ENCODE data around the gene NLRC5.
"Not testable (repeated sequence)": the region's sequence is repeated elsewhere in the genome, so short reads cannot be mapped to it uniquely, and the experiment has no call there.

Gene NLRC5

DNA sequence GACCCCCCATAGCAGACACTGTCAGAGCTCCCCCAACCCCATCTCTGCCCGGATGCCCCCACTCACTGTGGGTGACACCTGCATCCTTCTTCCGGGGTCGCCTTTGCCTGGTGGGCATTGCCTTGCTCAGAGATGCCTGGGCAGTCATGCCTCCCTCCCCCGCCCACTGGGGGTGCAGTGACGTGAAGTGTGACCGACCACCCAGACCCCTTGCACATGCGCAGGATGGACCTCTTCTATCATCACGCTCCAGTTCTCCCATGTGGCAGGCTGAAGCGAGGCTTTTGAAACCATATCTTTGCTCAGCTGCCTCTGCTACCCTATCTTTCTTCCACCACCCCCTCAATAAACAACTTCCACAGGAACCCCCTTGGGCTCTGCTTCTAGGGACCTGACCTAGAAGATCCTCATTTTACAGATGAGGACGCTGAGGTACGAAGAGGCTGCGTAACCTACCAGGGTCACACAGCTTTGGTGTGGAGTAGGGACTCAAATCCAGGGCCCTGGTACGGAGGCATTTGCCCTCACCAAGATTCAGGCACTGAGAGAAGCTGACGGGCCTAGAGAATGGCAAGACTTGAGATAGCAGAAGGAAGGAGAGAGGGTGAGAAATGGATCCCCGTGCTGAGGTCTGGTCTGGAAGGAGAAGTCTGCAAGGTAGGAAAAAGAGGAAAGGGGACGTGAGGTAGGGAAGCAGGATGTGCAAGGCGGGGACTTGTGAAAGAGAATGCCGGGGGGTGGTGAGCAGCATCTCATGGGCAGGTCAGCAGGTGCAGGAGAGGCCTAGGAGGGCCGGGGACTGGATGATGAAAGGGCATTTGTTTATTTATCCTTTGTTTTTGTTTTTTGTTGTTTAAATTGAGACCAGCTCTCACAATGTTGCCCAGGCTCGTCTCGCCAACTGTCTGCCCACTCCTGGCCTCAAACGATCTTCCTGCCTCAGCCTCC lies 14.4 kb downstream of the NLRC5 start:
- DNase-seq: no peak

DNA sequence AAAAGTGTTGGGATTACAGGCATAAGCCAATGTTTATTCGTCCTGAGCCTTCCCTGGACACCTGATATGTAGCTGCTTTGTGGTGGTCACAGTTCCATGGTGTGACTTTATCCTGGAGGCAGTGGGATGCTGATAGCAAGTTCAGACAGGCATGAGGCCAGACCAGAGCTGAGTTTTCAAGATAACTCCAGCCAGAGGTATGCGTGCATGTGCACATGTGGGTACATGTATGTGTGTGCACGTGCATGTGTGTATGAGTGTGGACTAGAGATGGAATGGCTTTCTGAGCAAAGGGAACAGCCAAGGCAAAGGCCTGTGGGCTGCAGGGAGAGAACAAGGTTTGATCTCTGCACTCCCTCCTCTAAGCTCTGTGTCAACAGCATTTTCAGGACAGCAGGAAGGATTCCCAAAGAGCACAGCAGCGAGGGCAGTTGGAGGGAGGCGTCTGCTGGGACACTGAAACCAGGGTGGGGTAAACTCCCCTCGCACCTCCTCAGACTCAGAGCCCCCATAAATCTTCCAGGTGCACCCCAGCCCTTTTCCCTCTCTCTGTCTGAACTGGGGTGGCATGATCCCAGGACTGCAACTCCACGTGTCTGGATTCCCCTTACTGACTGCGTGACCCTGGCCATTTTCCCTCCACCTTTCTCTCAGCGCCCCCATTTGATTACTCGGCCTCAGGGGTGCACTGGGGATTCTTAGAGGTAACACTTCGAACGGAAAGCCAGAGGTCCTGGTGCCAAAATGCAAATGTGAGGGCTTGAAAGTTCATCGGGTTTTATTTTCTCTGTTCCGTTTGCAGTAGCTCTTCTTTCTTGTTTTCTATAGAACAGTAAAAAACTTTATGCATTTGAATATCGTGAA lies 15.3 kb downstream of the NLRC5 start:
- DNase-seq: no peak

DNA sequence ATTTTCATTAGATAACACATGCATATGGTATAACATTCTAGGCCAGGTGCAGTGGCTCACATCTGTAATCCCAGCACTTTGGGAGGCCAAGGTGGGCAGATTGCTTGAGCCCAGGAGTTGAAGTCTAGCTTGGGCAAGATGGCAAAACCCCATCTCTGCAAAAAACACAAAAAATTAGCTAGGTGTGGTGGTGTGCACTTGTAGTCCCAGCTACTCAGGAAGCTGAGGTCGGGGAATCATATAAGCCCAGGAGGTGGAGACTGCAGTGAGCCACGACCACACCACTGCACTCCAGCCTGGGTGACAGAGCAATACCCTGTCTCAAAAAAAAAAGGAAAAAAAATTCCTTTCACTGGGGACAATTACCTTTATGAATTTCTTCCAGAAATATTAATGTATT lies 16.2 kb downstream of the NLRC5 start:
- not testable (repeated sequence) for DNase-seq

DNA sequence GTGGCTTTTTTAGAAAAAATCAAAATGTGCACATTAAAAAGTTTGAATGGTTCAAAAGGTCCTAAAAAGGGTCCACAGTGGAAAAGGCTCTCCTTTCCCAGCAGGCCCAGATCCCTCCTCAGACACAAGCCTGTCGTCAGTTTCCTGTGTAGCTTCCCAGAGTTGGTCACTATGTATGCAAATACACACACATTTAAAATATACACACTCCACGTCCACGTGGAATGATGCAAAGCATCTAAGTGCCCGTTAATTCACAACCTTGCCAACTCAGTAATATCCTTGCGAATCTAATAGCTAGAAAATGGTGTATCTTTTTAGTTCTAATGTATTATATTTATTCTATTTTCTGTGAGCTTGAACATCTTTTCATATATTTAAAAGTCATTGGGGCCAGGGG lies 17.7 kb downstream of the NLRC5 start:
- no peak for DNase-seq

DNA sequence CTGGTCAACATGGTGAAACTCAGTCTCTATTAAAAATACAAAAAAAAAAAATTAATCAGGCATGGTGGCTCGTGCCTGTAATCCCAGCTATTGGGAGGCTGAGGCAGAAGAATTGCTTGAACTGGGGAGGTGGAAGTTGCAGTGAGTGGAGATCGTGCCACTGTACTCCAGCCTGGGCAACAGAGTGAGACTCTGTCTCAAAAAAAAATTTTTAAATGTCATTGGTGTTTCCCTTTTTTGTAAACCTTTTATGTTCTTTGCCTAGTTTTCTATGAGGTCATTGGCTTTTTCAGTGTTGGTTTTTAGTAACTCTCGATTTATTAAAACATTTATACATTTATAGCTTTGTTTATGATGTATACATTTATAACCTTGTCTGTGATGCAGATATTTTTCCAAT lies 18.2 kb downstream of the NLRC5 start:
- DNase-seq: no peak

DNA sequence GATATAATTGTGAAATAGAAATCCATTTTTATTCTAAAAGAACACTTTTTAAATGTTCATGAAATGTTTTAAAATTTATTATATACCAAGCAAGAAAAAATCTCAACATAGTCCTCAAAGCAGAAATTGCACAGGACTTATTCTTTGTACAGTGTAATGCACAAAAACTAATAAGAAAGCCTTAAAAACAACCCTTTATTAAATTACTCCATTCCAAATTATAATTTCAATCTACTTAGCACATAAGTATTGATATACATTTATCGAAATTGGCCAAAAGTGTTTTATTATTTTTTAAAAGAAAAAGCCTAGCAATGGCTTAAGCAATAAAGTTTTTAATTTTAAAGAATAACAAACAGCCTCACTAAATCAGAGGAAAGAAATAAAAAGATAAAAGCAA lies 19.1 kb downstream of the NLRC5 start:
- no peak for DNase-seq

DNA sequence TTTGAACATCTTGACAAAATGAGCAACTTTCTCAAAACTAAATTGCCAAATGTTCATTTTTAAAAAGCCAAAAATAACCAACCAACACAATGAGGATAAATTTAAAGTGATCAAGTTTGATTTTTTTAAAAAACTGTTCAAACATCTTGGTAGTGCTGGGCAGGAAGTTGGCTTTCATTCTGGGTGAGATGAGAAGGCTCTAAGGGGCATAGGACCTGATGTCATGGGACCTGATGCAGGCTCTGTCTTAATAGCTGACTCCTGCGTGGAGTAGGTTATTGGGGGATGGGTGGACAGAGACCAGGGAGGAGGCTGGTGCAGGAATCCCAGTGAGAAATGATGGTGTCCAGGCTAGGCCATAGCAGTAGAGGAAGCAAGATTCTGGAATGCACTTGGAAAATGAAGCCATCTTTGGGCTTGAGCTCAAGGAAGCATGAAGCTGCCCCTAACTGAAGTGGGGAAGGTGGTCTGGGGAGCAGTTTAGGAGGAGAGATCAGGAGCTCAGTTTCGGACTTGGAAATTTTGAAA lies 20.4 kb downstream of the NLRC5 start:
- DNase-seq: no peak

DNA sequence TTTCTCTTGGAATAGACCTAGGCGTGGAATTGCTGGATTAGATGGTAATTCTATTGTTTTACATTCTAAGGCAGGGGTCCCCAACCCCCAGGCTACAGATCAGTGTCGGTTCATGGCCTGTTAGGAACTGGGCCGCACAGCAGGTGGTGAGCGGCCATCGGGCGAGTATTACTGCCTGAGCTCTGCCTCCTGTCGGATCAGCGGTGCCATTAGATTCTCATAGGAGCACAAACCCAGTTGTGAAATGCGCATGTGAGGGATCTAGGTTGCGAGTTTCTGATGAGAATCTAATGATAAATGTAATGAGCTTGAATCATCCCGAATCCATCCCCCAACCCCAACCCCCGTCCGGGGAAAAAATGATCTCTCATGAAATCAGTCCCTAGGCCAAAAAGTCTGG lies 23.0 kb downstream of the NLRC5 start:
- no peak for DNase-seq

DNA sequence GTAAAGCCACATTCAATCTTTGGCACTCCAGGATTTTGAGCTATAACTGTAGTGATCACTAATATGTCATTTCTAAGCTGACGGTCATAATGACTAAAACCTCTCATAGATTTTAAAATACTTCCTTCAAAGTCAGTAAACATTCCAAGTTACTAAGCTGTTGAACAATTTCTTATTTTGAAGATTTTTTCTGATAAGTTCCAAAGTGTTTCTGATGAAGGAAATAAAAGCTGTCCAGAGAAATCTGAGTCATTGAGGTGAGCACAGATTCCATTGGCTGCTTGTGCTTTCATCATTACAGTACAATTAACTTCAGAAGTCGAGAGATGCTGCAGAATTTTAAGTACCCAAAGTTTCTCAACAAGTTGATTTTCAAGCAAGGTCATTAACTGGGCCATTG lies 23.9 kb downstream of the NLRC5 start:
- DNase-seq: no peak

DNA sequence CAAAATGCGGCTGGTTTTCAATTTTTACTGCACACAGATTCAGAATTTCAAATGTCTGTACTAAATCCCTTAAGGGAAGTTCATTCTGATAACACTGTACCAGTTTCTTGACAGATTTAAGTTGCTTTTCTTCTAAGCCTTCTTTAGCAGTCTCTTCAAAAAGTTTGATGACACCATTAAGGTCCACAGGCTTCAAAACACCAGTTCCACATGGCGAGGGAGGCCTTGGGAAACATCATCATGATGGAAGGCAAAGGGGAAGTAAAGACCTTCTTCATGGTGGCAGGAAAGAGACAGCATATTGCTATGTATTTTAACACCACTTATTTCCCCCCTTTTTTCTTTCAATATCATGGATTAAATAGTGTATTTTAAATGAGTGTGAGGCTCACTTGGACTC lies 24.5 kb downstream of the NLRC5 start:
- DNase-seq: no peak

DNA sequence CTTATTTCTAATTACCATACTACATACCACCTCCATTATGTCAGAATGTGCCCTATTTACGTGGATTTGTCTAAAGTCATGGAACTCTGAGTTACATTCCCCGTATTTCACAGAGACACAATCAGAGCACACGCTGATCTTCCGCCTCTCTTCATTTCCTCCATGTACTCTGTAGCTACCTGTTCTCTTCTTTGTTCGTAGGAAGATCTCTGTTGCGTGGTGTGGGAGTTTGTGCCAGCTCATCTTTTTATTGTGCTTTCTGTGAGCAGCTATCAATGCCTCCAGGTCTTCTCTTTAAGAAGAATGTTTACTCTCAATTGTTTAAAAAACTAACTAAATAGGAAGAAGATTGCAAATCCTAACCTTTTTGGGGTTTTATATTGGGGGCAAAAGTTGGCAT lies 26.9 kb downstream of the NLRC5 start:
- DNase-seq: no peak

DNA sequence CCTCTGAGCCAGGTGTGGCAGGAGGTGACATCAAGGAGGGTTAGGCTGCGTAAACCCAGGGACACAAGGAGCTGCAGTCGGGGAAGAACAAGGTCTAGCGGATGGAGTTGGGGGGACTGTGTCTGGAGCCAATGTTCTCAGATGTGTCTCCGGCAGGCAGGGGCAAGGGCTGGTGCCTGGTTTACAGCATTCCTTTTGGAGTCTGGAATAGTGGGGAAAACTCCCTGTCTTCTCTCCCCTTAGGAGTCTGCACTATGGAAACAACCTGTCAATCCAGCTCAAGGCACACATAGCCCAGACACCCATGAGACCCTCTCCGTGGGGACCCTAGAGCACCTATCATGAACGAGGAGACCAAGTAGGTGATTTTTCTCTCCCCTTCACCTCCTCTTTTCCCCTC lies 27.5 kb downstream of the NLRC5 start:
- no peak for DNase-seq

DNA sequence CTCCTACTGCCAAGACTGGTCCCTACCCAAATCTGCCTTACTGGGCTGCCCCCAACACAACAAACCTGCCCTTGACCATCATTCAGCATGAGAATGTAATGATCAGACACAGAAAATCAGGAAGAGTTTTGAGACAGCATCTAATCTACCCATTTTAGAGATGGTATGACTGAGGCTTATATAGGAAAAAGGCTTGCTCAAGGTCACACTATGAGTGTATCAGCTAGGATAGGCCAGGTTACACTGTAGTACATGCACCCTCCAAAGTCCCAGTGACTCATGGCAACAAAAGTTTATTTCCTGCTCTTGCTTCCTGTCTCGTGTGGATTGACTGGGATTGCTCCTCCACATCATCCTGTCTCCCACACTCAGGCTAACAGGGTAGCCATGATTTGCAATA lies 27.9 kb downstream of the NLRC5 start:
- DNase-seq: no peak

DNA sequence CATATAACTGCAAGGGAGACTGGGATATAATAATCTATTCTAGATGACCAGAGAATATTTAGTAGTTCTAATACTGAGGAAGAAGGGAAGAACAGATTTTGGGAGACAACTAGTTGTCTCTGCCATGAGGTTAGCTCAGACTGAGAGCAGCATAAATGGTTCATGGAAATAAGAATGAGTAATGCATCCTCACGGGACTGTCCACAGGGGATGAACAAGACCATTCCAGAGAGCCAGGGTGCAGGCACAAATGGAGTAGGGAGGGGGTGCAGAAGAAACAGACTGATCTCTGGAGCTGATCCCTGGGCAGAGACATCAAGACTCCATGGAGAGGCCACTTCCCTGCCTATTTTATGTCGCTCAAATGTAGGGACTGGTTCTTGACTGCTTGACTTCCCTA lies 30.4 kb downstream of the NLRC5 start:
- DNase-seq: no peak

DNA sequence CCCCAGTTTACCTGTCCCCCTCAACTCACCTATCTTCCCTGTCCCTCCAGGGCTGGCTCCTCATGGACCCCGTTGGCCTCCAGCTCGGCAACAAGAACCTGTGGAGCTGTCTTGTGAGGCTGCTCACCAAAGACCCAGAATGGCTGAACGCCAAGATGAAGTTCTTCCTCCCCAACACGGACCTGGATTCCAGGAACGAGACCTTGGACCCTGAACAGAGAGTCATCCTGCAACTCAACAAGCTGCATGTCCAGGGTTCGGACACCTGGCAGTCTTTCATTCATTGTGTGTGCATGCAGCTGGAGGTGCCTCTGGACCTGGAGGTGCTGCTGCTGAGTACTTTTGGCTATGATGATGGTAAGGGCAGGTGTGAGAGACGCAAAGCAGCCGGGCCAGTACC lies 31.3 kb downstream of the NLRC5 start:
- DNase-seq: no peak

DNA sequence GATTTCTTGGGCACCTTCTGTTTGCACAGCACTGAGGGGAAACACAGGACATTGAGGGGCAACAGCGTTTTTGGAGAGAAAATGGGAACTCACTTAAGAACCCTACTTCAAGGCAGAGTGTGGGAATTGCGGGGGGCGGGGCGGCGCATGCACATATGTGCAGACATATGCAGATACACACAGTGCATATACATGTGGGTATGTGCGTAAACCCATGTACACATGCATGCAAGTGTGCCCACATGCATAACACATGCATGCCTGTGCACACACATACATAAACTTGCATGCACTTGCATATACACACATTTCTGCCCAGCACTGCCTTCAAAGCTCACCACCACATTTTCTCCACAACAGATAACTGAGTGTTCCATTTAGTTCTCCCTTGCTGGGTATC lies 32.4 kb downstream of the NLRC5 start:
- no peak for DNase-seq

DNA sequence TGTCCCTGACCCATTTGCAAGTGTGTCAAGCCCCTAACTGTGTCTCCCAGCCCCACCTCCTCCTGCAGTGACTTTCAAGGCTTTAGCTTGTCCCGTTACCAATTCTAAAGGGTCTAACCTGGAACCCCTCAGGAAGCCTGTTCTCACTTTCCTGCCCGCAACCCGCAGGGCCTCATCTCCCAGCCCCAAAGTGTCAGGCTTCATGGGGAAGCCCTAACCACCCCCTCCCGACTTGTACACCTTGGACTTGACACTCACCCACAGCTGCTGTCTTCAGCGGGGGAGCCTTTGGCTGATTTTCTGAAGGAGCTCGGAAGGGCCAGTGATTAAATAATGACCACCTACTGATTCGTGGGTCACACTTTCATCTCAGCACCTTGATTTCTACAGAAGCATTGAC lies 33.1 kb downstream of the NLRC5 start:
- no peak for DNase-seq

DNA sequence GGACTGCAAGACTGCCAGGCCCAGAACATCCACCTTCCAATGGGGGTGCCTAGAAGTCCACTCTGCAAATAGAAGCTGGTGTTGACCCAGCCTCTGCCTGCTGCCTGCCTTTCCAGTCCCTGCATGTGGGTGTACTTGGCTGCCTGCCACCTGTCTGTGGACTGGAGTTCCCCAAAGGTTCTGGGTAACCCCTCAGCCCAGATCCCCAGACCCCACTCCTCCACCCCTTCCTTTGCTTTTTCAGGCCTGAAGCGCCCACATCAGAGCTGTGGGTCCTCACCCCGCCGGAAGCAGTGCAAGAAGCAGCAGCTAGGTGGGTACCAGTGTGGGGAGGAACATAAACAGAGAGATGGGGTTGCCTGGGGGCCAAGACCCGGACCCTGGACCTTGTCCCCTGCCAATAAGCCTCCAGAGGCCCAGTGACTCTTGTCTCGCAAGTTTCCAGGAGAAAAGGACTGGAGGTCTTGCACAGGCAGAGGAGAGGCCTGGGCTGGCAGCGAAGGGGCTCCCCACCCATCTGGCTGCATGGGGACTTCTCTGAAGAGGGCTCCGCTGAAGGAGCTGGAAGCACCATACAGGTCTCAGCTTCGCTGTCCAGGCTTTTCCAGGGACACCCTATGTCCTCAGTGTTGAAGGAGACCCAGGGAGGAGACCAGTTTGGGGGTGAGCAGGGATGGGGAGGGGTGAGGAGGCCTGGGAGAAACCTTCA lies 34.3 kb downstream of the NLRC5 start:
- DNase-seq: no peak

DNA sequence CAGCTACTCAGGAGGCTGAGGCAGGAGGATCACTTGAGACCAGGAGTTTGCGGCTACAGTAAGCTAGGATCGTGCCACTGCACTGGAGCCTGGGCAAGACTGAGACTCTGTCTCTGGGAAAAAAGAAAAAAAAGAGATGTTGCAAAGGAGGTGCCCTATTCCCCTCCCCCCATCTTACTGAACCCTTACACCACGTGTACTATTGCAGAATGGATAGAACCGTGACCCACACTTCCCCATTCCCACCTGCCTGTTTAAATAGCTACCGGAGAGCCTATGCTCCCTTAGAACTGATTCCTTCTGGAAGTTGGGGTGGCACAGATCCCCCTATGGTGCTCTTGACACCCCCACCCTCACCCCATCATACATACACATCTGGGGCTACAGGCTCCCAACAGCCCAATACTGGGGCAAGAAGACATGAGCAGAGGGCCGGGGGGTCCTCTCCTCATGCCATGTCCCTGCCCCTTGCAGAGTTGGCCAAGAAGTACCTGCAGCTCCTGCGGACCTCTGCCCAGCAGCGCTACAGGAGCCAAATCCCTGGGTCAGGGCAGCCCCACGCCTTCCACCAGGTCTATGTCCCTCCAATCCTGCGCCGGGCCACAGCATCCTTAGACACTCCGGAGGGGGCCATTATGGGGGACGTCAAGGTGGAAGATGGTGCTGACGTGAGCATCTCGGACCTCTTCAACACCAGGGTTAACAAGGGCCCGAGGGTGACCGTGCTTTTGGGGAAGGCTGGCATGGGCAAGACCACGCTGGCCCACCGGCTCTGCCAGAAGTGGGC lies 35.7 kb downstream of the NLRC5 start:
- no peak for DNase-seq

DNA sequence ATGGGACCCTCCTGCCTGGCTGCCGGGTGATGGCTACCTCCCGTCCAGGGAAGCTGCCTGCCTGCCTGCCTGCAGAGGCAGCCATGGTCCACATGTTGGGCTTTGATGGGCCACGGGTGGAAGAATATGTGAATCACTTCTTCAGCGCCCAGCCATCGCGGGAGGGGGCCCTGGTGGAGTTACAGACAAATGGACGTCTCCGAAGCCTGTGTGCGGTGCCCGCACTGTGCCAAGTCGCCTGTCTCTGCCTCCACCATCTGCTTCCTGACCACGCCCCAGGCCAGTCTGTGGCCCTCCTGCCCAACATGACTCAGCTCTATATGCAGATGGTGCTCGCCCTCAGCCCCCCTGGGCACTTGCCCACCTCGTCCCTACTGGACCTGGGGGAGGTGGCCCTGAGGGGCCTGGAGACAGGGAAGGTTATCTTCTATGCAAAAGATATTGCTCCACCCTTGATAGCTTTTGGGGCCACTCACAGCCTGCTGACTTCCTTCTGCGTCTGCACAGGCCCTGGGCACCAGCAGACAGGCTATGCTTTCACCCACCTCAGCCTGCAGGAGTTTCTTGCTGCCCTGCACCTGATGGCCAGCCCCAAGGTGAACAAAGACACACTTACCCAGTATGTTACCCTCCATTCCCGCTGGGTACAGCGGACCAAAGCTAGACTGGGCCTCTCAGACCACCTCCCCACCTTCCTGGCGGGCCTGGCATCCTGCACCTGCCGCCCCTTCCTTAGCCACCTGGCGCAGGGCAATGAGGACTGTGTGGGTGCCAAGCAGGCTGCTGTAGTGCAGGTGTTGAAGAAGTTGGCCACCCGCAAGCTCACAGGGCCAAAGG lies 36.8 kb downstream of the NLRC5 start:
- no peak for DNase-seq

DNA sequence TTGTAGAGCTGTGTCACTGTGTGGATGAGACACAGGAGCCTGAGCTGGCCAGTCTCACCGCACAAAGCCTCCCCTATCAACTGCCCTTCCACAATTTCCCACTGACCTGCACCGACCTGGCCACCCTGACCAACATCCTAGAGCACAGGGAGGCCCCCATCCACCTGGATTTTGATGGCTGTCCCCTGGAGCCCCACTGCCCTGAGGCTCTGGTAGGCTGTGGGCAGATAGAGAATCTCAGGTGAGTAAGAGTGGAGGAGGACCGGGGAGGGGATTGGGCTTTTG lies 37.4 kb downstream of the NLRC5 start:
- no peak for DNase-seq

DNA sequence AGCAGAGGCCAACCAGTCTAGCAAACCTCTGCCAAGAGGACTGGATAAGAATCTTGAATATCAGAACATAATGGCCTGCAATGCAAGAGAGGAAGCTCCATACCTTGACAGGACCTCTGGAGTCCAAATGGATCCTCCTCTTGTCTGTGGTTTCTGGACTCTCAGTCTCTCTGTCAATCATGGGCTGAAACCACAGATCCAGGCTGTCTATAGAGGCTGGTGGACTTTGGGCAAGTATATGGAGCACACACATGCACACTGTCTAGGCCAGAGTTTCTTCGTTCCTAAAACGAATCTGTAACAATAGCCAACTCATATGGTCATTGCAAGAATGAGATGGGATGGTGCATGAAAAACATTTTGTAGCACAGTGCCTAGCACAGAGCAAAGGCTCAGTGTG lies 37.7 kb downstream of the NLRC5 start:
- DNase-seq: no peak

Measured in NCI-H2029 treated with DMSO at 0.1 percent for 48 hours (cell line).